GM12873 (cell line): Measurements from ENCODE around the gene PCBP2.

Source experiments
- CTCF ChIP-seq: IDR thresholded peaks from 2 replicates; pipeline ENCODE4 v1.5.1; 2012; ENCODE audit warnings: low read depth, mild to moderate bottlenecking, moderate library complexity, low read length, control low read depth; ENCODE audit not compliant: insufficient read depth; ENCODE audit errors: missing control alignments

Gene PCBP2

GRCh38 chr12:53465679-53466078, 13.8 kb downstream of the PCBP2 start:
- no peak for TF ChIP-seq CTCF

- no peak for TF ChIP-seq CTCF
Observed at GRCh38 chr12:53466640-53467039, 14.7 kb downstream of the PCBP2 start.

- no peak for TF ChIP-seq CTCF
Observed at GRCh38 chr12:53467082-53467481, 15.2 kb downstream of the PCBP2 start.

- TF ChIP-seq CTCF = no peak
Observed at GRCh38 chr12:53467880-53468279, 16.0 kb downstream of the PCBP2 start.

- TF ChIP-seq CTCF = no peak
Observed at GRCh38 chr12:53468282-53468681, 16.4 kb downstream of the PCBP2 start.

GRCh38 chr12:53472056-53472582, 20.2 kb downstream of the PCBP2 start:
- TF ChIP-seq CTCF = no peak

- TF ChIP-seq CTCF = no peak
Observed at GRCh38 chr12:53474077-53474476, 22.2 kb downstream of the PCBP2 start.
